ENCODE data around the gene NDUFS2. TPM values are rescaled to one million over a fixed set of nuclear protein-coding genes. Genes with fewer than 3 reads are reported as not detected.

NDUFS2 gene
- total RNA-seq, 4 donors from 2014 or later, result 68.5 to 131 (median 122) TPM

DNA sequence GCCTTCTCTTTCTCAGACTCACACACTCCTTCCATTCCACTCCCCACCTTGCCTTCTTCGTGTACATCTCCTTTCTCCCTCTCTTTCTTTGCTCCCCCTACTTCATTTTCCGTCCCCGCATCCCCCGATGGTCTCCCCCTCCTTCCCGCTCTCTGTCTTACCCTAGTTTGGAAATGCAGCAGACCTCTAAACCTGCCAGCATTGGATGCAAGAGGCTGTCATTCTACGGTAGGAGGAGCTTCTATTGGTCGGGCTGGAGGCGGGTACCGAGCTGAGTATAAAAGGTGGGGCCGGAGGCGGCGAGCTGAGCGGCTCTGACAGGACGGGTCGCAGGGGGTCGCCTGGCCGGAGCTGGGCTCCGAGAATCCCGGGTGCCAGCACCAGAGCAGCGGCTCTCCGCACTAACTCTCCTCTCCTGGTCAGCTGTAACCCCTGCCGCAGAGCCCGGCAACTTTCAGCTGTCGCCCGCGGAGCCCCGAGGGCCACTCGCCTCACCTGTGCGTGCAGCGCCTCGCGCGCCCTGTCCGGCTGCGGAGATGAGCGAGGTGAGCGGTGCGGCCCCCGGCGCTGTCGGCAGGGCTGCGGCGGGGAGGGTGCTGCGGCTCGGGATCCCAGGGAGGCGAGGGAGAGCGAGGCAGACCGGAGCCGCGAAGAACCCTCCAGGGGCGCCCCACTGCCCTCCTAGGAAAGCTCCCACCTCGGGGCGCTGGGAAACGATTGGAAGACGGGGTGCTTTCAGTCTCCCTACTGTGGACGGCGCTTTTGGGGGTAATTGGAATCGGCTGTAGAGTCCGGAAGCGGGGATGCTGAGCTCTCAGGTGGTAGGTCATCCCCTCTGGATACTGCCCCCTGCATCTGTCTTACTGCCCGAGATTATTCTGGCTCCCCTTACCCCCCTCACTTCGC lies 56.5 kb downstream of the NDUFS2 start, which contains the start of gene PCP4L1:
Gene PCP4L1 (plus strand): TSS at position 307 of the 906 bp plus-strand sequence. CDS start 230 bp downstream, at position 537.
- Histone ChIP-seq H3K9me3 (peaks cover 0 to 15% (median 11%) of the 10 kb centered on the region in 4 donors), H3K27me3 (peaks cover 0 to 41% (median 10%) of the 10 kb centered on the region in 4 donors), H3K4me1 (peaks cover 4 to 39% (median 29%) of the 10 kb centered on the region in 4 donors), H3K36me3 (no peaks in the 10 kb centered on the region), H3K4me3 (peak within 1 kb of the TSS; percentile 48 to 75 (median 60)), H3K27ac (replicated peaks in 1 of 4) (peak within 1 kb of the TSS; percentile 39 to 70 (median 66))
- TF ChIP-seq EP300 (IDR thresholded peaks at IDR 0.05) (no peak), POLR2AphosphoS5 (IDR thresholded peaks at IDR 0.05) (peak; percentile 30 to 71)
- 3% methylated on average over 45 of the region's 62 CpGs for WGBS
- intact Hi-C loops (cut with DNase I), result no loop called here
- DNase-seq (ENCODE audit: extremely low spot score), result no peak

DNA sequence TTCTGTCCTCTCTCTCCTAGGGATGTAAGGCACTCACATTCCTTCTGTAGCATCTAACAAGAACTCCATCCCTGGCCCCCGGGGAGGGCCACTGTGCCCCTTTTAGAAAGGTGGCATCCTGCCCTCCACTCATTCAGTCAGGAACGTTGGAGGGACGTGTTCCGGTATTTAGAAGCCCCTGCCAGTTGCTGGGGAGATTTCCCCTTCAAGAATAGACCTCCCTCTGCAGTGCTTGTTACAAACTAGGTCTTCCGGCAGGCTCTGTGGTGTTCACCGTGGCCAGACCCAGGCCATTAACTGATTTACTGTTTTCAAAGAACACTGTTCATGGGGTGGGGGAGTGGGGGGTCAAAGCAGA lies 57.2 kb downstream of the NDUFS2 start:
- no peaks in the 10 kb centered on the region for H3K36me3 ChIP-seq
- peaks cover 0 to 15% (median 11%) of the 10 kb centered on the region in 4 donors for H3K9me3 ChIP-seq
- peak overlapping the region in 1 of 4 donors; percentile 69 for H3K27ac ChIP-seq (replicated peaks in 1 of 4)
- peaks cover 4 to 39% (median 29%) of the 10 kb centered on the region in 4 donors for H3K4me1 ChIP-seq
- TF ChIP-seq POLR2A (IDR thresholded peaks at IDR 0.05; ENCODE audit: low read depth) (no peak), EP300 (IDR thresholded peaks at IDR 0.05) (no peak), POLR2AphosphoS5 (IDR thresholded peaks at IDR 0.05) (no peak)
- TF ChIP-seq, protein P1, sequence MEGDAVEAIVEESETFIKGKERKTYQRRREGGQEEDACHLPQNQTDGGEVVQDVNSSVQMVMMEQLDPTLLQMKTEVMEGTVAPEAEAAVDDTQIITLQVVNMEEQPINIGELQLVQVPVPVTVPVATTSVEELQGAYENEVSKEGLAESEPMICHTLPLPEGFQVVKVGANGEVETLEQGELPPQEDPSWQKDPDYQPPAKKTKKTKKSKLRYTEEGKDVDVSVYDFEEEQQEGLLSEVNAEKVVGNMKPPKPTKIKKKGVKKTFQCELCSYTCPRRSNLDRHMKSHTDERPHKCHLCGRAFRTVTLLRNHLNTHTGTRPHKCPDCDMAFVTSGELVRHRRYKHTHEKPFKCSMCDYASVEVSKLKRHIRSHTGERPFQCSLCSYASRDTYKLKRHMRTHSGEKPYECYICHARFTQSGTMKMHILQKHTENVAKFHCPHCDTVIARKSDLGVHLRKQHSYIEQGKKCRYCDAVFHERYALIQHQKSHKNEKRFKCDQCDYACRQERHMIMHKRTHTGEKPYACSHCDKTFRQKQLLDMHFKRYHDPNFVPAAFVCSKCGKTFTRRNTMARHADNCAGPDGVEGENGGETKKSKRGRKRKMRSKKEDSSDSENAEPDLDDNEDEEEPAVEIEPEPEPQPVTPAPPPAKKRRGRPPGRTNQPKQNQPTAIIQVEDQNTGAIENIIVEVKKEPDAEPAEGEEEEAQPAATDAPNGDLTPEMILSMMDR (IDR thresholded peaks at IDR 0.05), result no peak
- no peak for DNase-seq (ENCODE audit: extremely low spot score)
- intact Hi-C loops (cut with DNase I), result no loop called here
- 21% methylated on average over 5 of the region's 6 CpGs for WGBS
- peak overlapping the region; percentile 48 to 75 (median 60) for H3K4me3 ChIP-seq
- peaks cover 0 to 41% (median 10%) of the 10 kb centered on the region in 4 donors for H3K27me3 ChIP-seq

- Histone ChIP-seq H3K36me3 (no peaks in the 10 kb centered on the region), H3K4me3 (peak overlapping the region in 1 of 4 donors; percentile 67), H3K4me1 (peaks cover 4 to 39% (median 29%) of the 10 kb centered on the region in 4 donors), H3K27me3 (peaks cover 0 to 41% (median 10%) of the 10 kb centered on the region in 4 donors), H3K9me3 (peaks cover 0 to 15% (median 11%) of the 10 kb centered on the region in 4 donors), H3K27ac (replicated peaks in 1 of 4) (peak overlapping the region in 1 of 4 donors; percentile 69)
- no peak for DNase-seq (ENCODE audit: extremely low spot score)
- WGBS, result 78% methylated on average over 1 of the region's 1 CpG
- TF ChIP-seq EP300 (IDR thresholded peaks at IDR 0.05) (no peak), POLR2AphosphoS5 (IDR thresholded peaks at IDR 0.05) (no peak), POLR2A (IDR thresholded peaks at IDR 0.05; ENCODE audit: low read depth) (no peak)
- TF ChIP-seq, protein P1 (IDR thresholded peaks at IDR 0.05), result no peak
- intact Hi-C loops (cut with DNase I), result no loop called here
These were observed 57.6 kb downstream of the NDUFS2 start for GRCh38 chr1:161259765-161260164.

GRCh38 chr1:161260376-161261260 lies 58.5 kb downstream of the NDUFS2 start:
- TF ChIP-seq POLR2A (IDR thresholded peaks at IDR 0.05; ENCODE audit: low read depth) (no peak), POLR2AphosphoS5 (IDR thresholded peaks at IDR 0.05) (no peak), EP300 (IDR thresholded peaks at IDR 0.05) (no peak)
- TF ChIP-seq, protein P1 (IDR thresholded peaks at IDR 0.05), result no peak

More at GRCh38 chr1:161260376-161261260, 58.5 kb downstream of the NDUFS2 start:
- 35% methylated on average over 9 of the region's 9 CpGs for WGBS
- Histone ChIP-seq H3K4me1 (peaks cover 4 to 43% (median 30%) of the 10 kb centered on the region in 4 donors), H3K36me3 (no peaks in the 10 kb centered on the region), H3K4me3 (no peak overlapping the region), H3K27ac (replicated peaks in 1 of 4) (peak overlapping the region in 3 of 4 donors; percentile 27 to 58 (median 27)), H3K27me3 (peaks cover 0 to 41% (median 10%) of the 10 kb centered on the region in 4 donors), H3K9me3 (peaks cover 0 to 15% (median 11%) of the 10 kb centered on the region in 4 donors)
- DNase-seq (ENCODE audit: extremely low spot score), result no peak
- intact Hi-C loops (cut with DNase I), result no loop called here
